GM10847 (cell line): Measurements from ENCODE around the gene DLX1.

Experiments
- POLR2A ChIP-seq: IDR thresholded peaks from 2 replicates; pipeline ENCODE4 v1.6.1; 2011; ENCODE audit not compliant: insufficient read length; ENCODE audit errors: extremely low read depth

DLX1 gene

DNA sequence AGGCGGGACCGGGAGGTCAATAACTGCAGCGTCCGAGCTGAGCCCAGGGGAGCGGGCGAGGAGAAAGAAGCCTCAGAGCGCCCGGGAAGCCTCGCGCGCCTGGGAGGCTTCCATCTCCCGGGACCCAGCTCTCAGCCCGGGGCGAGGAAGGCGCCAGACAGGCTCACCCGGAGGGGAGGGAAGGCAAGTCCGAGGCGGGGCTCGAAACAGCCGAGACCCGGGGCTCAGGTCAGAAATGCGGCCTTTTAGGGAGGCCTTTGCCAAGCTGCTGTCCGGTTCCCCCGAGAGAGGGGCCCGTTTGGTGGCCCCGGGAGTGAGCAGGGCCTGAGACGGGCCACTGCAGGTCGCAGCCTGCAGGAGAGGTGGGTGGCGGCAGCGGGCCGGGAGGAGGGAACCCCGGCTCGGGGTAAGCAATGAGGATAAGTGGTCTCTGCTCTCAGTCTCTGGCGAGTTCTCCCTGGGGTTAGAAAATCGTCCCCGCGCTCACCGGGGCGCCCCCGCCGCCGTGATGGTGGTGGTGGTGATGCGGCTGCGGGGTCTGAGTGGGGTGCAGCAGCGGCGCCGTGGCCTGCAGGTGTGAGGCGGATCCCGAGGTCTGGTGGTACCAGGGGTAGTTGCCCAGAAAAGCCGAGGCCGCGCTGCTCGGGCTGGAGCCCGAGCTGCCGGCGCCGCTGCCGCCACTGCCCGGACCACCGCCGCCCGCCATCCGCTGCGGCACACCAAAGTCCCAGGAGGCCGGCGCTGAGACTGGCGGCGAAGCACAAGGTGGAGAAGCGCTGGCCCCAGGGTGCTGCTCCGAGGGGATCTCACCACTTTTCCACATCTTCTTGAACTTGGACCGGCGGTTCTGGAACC is 15.0 kb downstream of the DLX1 start:
- TF ChIP-seq POLR2A = no peak

DNA sequence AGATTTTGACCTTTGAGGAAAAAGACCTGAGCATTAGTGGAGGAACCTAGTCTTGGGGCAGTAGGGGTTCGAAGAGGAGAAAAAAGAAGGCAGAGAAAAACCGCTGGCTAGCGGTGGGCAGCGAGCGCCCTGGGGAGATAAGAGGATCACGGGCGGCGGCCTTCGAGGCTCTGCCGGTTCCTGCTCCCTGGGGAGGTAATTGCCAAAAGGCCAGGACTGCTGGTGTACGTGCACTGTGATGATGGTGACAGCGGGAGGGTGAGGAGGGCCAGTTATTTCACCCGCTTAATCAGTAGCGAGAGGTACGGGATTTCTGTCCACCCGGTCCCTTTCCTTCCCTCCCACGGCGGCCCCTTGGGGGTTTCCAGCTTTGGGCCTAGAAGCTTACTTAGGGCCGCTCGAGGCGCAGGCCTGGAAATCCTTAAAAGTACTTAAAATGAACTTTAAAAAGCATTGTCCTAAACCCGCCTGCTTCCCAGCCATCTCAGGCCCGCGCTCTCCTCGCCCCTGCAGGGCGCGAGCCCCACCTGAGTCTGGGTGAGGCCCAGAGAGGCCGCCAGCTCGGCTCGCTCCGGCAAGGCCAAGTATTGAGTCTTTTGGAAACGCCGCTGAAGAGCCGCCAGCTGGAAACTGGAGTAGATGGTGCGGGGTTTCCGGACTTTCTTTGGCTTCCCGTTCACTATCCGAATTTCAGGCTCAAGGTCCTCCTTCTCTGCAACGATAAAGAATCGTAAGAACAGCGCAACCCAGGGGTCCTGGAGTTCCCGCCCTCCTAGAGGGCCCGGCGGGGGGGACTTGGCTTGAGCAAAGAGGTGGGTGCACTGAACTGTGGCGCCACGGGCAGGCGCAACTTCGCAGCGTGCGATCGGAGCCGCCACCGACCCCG is 15.9 kb downstream of the DLX1 start:
- TF ChIP-seq POLR2A = no peak

DNA sequence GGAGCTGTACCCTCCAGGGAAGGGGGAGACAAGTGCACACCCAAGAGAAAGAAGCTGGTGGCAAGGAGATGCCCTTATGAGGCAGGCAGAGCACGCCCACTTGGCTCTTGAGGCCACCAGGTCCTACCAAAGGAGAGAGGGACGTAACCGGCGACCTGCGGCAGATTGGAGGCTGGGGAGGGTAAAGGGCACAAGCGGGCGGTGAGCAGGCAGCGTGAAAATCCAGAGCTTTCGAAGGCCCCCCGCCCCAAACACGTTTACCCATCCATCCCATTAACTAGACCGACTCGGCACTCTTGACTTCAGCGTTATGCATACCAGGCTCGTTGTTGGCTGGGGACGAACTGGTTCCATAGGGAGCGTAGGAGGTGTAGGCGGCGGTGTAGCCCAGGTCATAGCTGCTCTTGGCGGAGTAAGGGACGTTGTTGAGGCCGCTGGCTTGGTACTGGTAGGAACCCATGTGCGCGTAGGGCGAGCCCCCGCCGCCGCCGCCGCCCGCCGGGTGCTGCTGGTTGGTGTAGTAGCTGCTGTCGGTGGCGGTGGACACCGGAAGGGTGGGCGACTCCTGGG is 16.6 kb downstream of the DLX1 start:
- no peak for TF ChIP-seq POLR2A

DNA sequence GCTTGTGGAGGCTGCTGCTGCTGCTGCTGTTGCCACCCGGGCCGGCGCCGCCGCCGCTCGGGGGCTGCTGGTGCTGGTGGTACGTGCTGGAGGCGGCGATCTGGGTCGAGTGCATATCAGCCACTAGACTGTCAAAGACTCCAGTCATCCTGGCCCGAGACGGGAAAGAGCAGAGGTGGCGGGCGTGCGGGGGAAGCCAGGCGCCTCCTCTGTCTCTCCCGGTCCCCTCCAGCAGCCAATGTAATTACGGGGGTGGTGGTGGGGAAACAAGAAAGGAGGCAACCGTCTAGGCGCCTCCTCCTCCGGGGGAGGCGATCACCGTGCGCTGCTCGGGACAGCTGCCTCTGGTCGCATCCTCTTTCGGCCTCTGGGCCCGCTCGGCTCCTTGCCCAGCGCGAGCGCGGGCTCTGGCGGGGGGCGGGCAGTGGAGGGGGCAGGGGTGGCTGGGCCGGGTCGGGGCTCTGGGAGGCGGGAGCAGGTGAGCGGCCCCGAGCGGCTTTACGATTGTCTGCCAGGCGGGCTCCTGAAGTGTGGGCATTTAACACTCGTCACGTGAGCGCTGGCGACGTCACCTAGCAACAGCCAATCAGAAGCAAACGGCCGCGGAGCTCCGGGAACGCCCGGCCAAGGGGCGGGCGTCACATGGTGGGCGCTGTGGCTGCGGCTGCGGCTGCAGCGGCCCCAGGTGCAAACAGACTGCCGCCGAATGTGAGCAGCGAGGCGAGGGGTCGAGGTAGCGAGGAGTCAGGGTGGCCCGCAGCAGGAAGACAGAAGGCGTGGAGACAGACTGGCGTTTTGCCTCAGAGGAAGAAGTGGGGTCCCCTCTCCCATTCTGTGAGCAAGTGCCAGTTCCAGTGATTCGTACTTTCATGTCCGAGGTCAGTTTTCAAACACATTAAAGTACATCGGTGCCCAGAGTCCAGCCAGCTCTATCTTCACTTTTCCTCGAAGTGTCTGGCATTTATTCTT is 17.4 kb downstream of the DLX1 start, which contains the start of gene DLX2:
DLX2 (minus strand) TSS at position 510 of the 969 bp plus-strand sequence; CDS start at position 148, 362 bp downstream.
- no peak for TF ChIP-seq POLR2A

DNA sequence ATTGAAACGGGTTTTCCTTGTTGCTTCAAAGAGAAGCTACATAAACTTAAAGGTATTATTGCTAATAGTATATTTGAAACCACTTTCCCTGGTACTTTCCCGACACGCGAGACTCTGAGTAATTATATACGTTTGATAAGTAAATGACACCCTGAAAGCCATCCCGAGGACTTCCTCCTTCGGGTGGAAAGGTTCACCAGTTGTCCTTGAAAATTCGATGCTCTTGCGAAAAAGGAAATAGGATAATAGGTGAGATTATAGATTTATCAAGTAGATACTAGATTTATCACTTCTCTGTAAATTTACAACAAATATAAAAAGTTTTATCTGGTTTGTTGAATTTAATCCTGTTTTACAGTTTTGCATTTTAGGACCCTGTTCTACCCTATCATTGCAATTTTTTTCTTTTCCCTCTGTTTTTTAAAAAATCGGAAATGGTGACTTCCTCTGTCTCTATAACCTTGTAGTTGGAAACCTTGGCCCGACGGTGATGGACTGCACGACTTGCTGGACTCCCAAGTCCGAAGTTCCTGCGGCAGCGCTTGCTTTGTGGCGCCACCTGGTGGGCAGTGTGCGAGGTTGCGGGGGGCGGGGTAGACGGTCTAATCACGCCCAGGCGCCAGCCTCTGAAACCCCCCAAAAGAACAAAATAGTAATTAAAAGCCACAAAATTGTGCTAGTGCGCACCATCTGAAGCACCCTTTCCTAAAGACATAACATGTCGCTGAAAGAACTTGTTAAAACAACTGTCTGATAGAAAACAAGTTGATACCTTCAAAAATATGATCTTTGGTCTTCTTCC is 18.4 kb downstream of the DLX1 start:
- no peak for TF ChIP-seq POLR2A

GRCh38 chr2:172105471-172106107 is 20.3 kb downstream of the DLX1 start:
- no peak for TF ChIP-seq POLR2A

DNA sequence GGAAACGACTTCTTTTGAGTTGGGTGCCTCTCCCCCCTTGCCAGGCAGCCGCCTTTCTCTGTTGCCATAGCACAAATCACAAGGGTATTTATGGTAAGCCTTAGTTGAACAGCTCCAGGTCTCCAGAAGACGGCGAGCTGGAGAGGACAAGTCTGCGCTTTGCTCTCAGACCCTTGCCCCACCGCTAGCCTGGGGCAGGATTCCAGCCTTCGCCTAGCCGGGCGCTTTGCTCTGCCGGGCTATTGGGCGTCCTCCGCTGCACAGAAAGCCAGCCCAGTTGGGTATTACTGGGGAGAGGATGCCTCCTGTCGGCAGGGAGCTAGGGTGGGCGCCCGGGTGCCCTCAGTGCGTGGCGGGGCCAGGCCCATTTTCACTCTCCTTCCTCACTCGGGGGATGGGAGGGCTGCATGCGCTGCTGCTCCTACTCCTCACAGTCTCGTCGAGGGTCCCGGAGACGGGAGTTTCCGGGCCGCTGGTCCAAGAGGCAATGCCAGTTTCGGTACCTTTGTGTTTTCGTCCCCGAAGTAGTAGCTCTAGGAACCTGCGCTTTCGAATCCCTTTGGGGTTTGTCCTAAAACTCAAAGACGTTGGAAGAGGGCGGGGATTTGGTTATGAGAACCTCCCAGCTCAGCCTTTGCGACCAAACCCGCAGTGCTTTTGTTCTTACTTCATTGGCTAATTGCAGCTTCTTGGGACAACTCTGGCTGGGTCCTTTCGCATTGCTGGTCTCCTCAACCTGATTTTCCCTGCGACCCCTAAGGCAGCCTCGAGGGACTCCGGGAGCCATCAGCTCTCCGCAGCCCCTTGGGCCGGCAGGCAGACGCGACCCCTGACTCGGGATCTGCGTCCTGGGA is 21.0 kb downstream of the DLX1 start:
- no peak for TF ChIP-seq POLR2A

GRCh38 chr2:172107690-172108586 is 22.6 kb downstream of the DLX1 start:
- TF ChIP-seq POLR2A = no peak

DNA sequence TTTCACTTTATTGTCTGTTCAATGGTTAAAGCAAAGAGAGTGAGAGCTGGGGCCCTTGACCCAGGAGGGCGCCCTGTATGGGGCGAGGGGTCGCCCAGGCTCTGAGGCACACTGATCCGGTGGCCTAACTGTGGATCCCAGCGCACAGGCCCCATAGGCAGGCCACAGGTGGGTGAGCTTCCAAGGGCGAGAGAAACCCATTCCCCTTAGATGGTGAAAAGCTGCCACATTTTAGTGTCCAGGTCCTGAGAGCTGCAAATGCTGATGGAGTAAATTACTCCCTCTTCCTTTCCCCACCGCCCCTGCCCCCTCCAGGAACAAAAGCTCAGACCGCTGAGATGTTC is 23.3 kb downstream of the DLX1 start:
- no peak for TF ChIP-seq POLR2A

GRCh38 chr2:172109256-172109987 is 24.1 kb downstream of the DLX1 start:
- no peak for TF ChIP-seq POLR2A
